ENCODE measurements around the gene DBNDD2. TPM values are rescaled to one million over a fixed set of nuclear protein-coding genes. Genes with fewer than 3 reads are reported as not detected.

The DBNDD2 gene
- total RNA-seq, 2 experiments from 2014 or later, result 9.0 to 10.5 TPM

GRCh38 chr20:45368221-45368980 lies 39.7 kb upstream of the DBNDD2 start:
- H3K4me1 Mint-ChIP-seq, result peaks cover 68% of the 10 kb centered on the region

GRCh38 chr20:45370571-45371160 lies 37.4 kb upstream of the DBNDD2 start:
- DNase-seq, result no peak
- no peaks in the 10 kb centered on the region for H3K27me3 Mint-ChIP-seq
- peaks cover 64% of the 10 kb centered on the region for H3K4me1 Mint-ChIP-seq
- ChIA-PET CTCF (interaction anchor here (0.6 to 7.4 kb wide), 8 partner anchors 6 to 410 kb away, joined by 3 to 76 read pairs (median 4); partner anchors contain the start of gene SYS1), POLR2A (no interaction called here)
- H3K36me3 Mint-ChIP-seq (ENCODE audit: low read depth), result peaks cover 29% of the 10 kb centered on the region
- no peaks in the 10 kb centered on the region for H3K9me3 Mint-ChIP-seq
- no peak overlapping the region for H3K4me3 Mint-ChIP-seq
- peak overlapping the region; percentile 50 for H3K27ac Mint-ChIP-seq

More at GRCh38 chr20:45368221-45368980, 39.7 kb upstream of the DBNDD2 start:
- H3K27me3 Mint-ChIP-seq, result no peaks in the 10 kb centered on the region
- H3K27ac Mint-ChIP-seq, result peak overlapping the region; percentile 78
- peaks cover 35% of the 10 kb centered on the region for H3K36me3 Mint-ChIP-seq (ENCODE audit: low read depth)
- H3K4me3 Mint-ChIP-seq, result peak overlapping the region; percentile 41
- H3K9me3 Mint-ChIP-seq, result no peaks in the 10 kb centered on the region
- CTCF ChIA-PET, result interaction anchor here (0.6 to 3.2 kb wide), 7 partner anchors 8 to 484 kb away, joined by 3 to 16 read pairs (median 4); no protein-coding TSS in a partner anchor
- POLR2A ChIA-PET, result no interaction called here
- peak; percentile 56 for DNase-seq

- no peak overlapping the region for H3K27ac Mint-ChIP-seq
- no peak for DNase-seq
- no peaks in the 10 kb centered on the region for H3K27me3 Mint-ChIP-seq
- H3K9me3 Mint-ChIP-seq, result no peaks in the 10 kb centered on the region
- H3K36me3 Mint-ChIP-seq (ENCODE audit: low read depth), result peaks cover 19% of the 10 kb centered on the region
- CTCF ChIA-PET, result interaction anchor here (1.0 to 7.4 kb wide), 9 partner anchors 8 to 399 kb away, joined by 3 to 76 read pairs (median 10); partner anchors contain the start of genes SDC4 and SYS1
- POLR2A ChIA-PET, result interaction anchor here (2.2 kb wide), 1 partner anchor 9 kb away, joined by 10 read pairs; the partner anchor contains the start of gene SYS1
- H3K4me1 Mint-ChIP-seq, result peaks cover 52% of the 10 kb centered on the region
- peak overlapping the region; percentile 25 for H3K4me3 Mint-ChIP-seq
These were observed 35.8 kb upstream of the DBNDD2 start for GRCh38 chr20:45372241-45372640.

GRCh38 chr20:45372646-45373352 lies 35.3 kb upstream of the DBNDD2 start:
- Mint-ChIP-seq H3K4me1 (peaks cover 47% of the 10 kb centered on the region), H3K9me3 (no peaks in the 10 kb centered on the region), H3K27me3 (no peaks in the 10 kb centered on the region), H3K36me3 (ENCODE audit: low read depth) (peaks cover 13% of the 10 kb centered on the region), H3K27ac (peak overlapping the region; percentile 89), H3K4me3 (peak overlapping the region; percentile 68)
- POLR2A ChIA-PET, result interaction anchor here (1.4 to 2.2 kb wide), 2 partner anchors 10 to 65 kb away, joined by 7 to 10 read pairs; partner anchors contain the start of gene SYS1
- DNase-seq, result no peak
- CTCF ChIA-PET, result interaction anchor here (0.8 to 7.4 kb wide), 26 partner anchors 9 to 399 kb away, joined by 3 to 76 read pairs (median 8); partner anchors contain the start of genes DBNDD2, PIGT, SDC4 and SYS1

- Mint-ChIP-seq H3K9me3 (no peaks in the 10 kb centered on the region), H3K4me3 (peak overlapping the region; percentile 68), H3K27me3 (no peaks in the 10 kb centered on the region), H3K27ac (peak overlapping the region; percentile 89), H3K4me1 (peaks cover 39% of the 10 kb centered on the region), H3K36me3 (ENCODE audit: low read depth) (peaks cover 6% of the 10 kb centered on the region)
- peak; percentile 90 for DNase-seq
- ChIA-PET POLR2A (interaction anchor here (1.4 to 2.2 kb wide), 2 partner anchors 10 to 64 kb away, joined by 7 to 10 read pairs; partner anchors contain the start of gene SYS1), CTCF (interaction anchor here (0.6 to 7.4 kb wide), 40 partner anchors 9 to 417 kb away, joined by 3 to 76 read pairs (median 5); partner anchors contain the start of genes DBNDD2, PIGT, SDC4 and SYS1)
These were observed 34.6 kb upstream of the DBNDD2 start for GRCh38 chr20:45373353-45374100.

- H3K36me3 Mint-ChIP-seq (ENCODE audit: low read depth), result peaks cover 4% of the 10 kb centered on the region
- CTCF ChIA-PET, result interaction anchor here (0.6 to 7.4 kb wide), 38 partner anchors 8 to 417 kb away, joined by 3 to 76 read pairs (median 6); partner anchors contain the start of genes DBNDD2, PIGT, SDC4 and SYS1
- peak overlapping the region; percentile 89 for H3K27ac Mint-ChIP-seq
- POLR2A ChIA-PET, result interaction anchor here (1.4 to 2.2 kb wide), 2 partner anchors 11 to 63 kb away, joined by 7 to 10 read pairs; partner anchors contain the start of gene SYS1
- no peak for DNase-seq
- H3K9me3 Mint-ChIP-seq, result no peaks in the 10 kb centered on the region
- peaks cover 34% of the 10 kb centered on the region for H3K4me1 Mint-ChIP-seq
- no peaks in the 10 kb centered on the region for H3K27me3 Mint-ChIP-seq
- H3K4me3 Mint-ChIP-seq, result peak overlapping the region; percentile 68
These were observed 34.0 kb upstream of the DBNDD2 start for GRCh38 chr20:45374101-45374467.

- Mint-ChIP-seq H3K4me1 (peaks cover 31% of the 10 kb centered on the region), H3K4me3 (no peak overlapping the region), H3K36me3 (ENCODE audit: low read depth) (peaks cover 4% of the 10 kb centered on the region), H3K9me3 (no peaks in the 10 kb centered on the region), H3K27ac (no peak overlapping the region), H3K27me3 (no peaks in the 10 kb centered on the region)
- ChIA-PET POLR2A (no interaction called here), CTCF (interaction anchor here (1.0 to 7.4 kb wide), 7 partner anchors 11 to 396 kb away, joined by 3 to 76 read pairs (median 8); partner anchors contain the start of gene SYS1)
- no peak for DNase-seq
These were observed 33.1 kb upstream of the DBNDD2 start for GRCh38 chr20:45374966-45375365.

GRCh38 chr20:45377269-45377668 lies 30.8 kb upstream of the DBNDD2 start:
- ChIA-PET CTCF (interaction anchor here (0.9 to 7.4 kb wide), 4 partner anchors 9 to 59 kb away, joined by 3 to 76 read pairs (median 4); partner anchors contain the start of gene SYS1), POLR2A (no interaction called here)
- no peak for DNase-seq
- H3K4me1 Mint-ChIP-seq, result peaks cover 22% of the 10 kb centered on the region
- H3K27me3 Mint-ChIP-seq, result no peaks in the 10 kb centered on the region
- H3K4me3 Mint-ChIP-seq, result no peak overlapping the region
- H3K9me3 Mint-ChIP-seq, result no peaks in the 10 kb centered on the region
- peaks cover 7% of the 10 kb centered on the region for H3K36me3 Mint-ChIP-seq (ENCODE audit: low read depth)
- H3K27ac Mint-ChIP-seq, result no peak overlapping the region

- DNase-seq, result no peak
- H3K4me3 Mint-ChIP-seq, result no peak within 1 kb of the TSS
- H3K36me3 Mint-ChIP-seq (ENCODE audit: low read depth), result peaks cover 4% of the 10 kb centered on the region
- ChIA-PET POLR2A (no interaction called here), CTCF (no interaction called here)
- no peaks in the 10 kb centered on the region for H3K9me3 Mint-ChIP-seq
- H3K4me1 Mint-ChIP-seq, result peaks cover 15% of the 10 kb centered on the region
- H3K27me3 Mint-ChIP-seq, result no peaks in the 10 kb centered on the region
- H3K27ac Mint-ChIP-seq, result no peak within 1 kb of the TSS
These were observed 29.9 kb upstream of the DBNDD2 start, which contains the start of gene TP53TG5 for GRCh38 chr20:45378191-45378590. Gene TP53TG5, minus strand, starts transcription at chr20:45378325. Its CDS starts 89 bp downstream, at chr20:45378236.

GRCh38 chr20:45387274-45387673 lies 20.8 kb upstream of the DBNDD2 start:
- H3K4me1 Mint-ChIP-seq, result no peaks in the 10 kb centered on the region
- peaks cover 5% of the 10 kb centered on the region for H3K36me3 Mint-ChIP-seq (ENCODE audit: low read depth)
- CTCF ChIA-PET, result interaction anchor here (0.6 to 2.6 kb wide), 3 partner anchors 12 to 25 kb away, joined by 3 to 17 read pairs (median 4); no protein-coding TSS in a partner anchor
- no peak for DNase-seq
- H3K27me3 Mint-ChIP-seq, result no peaks in the 10 kb centered on the region
- H3K9me3 Mint-ChIP-seq, result peaks cover 7% of the 10 kb centered on the region
- H3K4me3 Mint-ChIP-seq, result no peak overlapping the region
- H3K27ac Mint-ChIP-seq, result no peak overlapping the region
- POLR2A ChIA-PET, result no interaction called here

GRCh38 chr20:45390931-45391330 lies 17.2 kb upstream of the DBNDD2 start:
- H3K4me3 Mint-ChIP-seq, result no peak overlapping the region
- CTCF ChIA-PET, result interaction anchor here (1.6 kb wide), 1 partner anchor 17 kb away, joined by 4 read pairs; no protein-coding TSS in a partner anchor

More at GRCh38 chr20:45390931-45391330, 17.2 kb upstream of the DBNDD2 start:
- DNase-seq, result no peak
- no peak overlapping the region for H3K27ac Mint-ChIP-seq
- no peaks in the 10 kb centered on the region for H3K27me3 Mint-ChIP-seq
- POLR2A ChIA-PET, result no interaction called here
- peaks cover 7% of the 10 kb centered on the region for H3K9me3 Mint-ChIP-seq
- no peaks in the 10 kb centered on the region for H3K4me1 Mint-ChIP-seq
- H3K36me3 Mint-ChIP-seq (ENCODE audit: low read depth), result peaks cover 5% of the 10 kb centered on the region

Measured in activated CD4-positive, alpha-beta T cell treated with anti-CD3 and anti-CD28 coated beads, Interleukin-2, amount 10 ng/mL, durations not matched to agents 7 days and 5 days (primary cell).